Measurements from ENCODE around the gene ARID1A. TPM values are rescaled to one million over a fixed set of nuclear protein-coding genes. Genes with fewer than 3 reads are reported as not detected.
A peak's percentile ranks its signal among the peaks of the same experiment; 100 is the strongest.

The ARID1A gene
- total and polyA plus RNA-seq, 9 of the 15 experiments (the other 6 are each of a cell fraction or from before 2014, with no cell fraction given), result 8.3 to 88.3 (median 22.5) TPM

GRCh38 chr1:26768755-26769154 lies 72.9 kb downstream of the ARID1A start:
- 64% methylated on average over 3 of the region's 3 CpGs for WGBS (ENCODE audit: insufficient coverage, low coverage, missing lambda C conversion rate)
- no TSS peak for BruUV-seq (replicated peaks)
- CTCF ChIA-PET (ENCODE audit: low intra/inter-chr PET ratio), result no interaction called here
- TF ChIP-seq ZC3H8 (IDR thresholded peaks at IDR 0.05), result no peak
- TF ChIP-seq KLF6 (CRISPR knock-in tag; IDR thresholded peaks at IDR 0.05; ENCODE audit: borderline replicate concordance), result no peak
- no peak for TF ChIP-seq ZNF518B (CRISPR knock-in tag; IDR thresholded peaks at IDR 0.05)
- TF ChIP-seq ZNF639 (CRISPR knock-in tag; conservative IDR thresholded peaks at IDR 0.05 in 1 of 2, IDR thresholded peaks at IDR 0.05 in 1 of 2), result no peak
- no peak for TF ChIP-seq AFF1 (IDR thresholded peaks at IDR 0.05; ENCODE audit: low read depth in 1 of 2, partially characterized antibody in 2 of 2)
- TF ChIP-seq POLR2AphosphoS2 (IDR thresholded peaks at IDR 0.05; ENCODE audit: low read length), result no peak
- TF ChIP-seq ZNF384 (IDR thresholded peaks at IDR 0.05; ENCODE audit: low read depth, low read length), result no peak
- no peak for TF ChIP-seq HMG20B (CRISPR knock-in tag; IDR thresholded peaks at IDR 0.05)
- TF ChIP-seq L3MBTL2 (IDR thresholded peaks at IDR 0.05), result no peak
- TF ChIP-seq PML (IDR thresholded peaks at IDR 0.05; ENCODE audit: low read length), result 0 out of 2 replicates have a peak, but pooled peaks have one; percentile 32
- TF ChIP-seq PURB (CRISPR knock-in tag; IDR thresholded peaks at IDR 0.05; ENCODE audit: low read depth), result no peak
- no peak for TF ChIP-seq GATA2 (CRISPR knock-in tag; IDR thresholded peaks at IDR 0.05)

More at GRCh38 chr1:26768755-26769154, 72.9 kb downstream of the ARID1A start:
- H3K36me3 ChIP-seq (ENCODE audit: control insufficient read depth, insufficient read depth, low read length), result peaks cover 99% of the 10 kb centered on the region
- POLR2A ChIA-PET, result interaction anchor here (0.6 to 9.7 kb wide), 6 partner anchors 9 to 125 kb away, joined by 3 to 99 read pairs (median 4); no protein-coding TSS in a partner anchor
- H4K20me1 ChIP-seq (replicated peaks; ENCODE audit: control insufficient read depth, insufficient read depth, low read length), result peaks cover 6% of the 10 kb centered on the region; the same call in 1 of the 2 replicates
- DNase-seq (ENCODE audit: extremely low read depth in 1 of 4, low spot score in 3 of 4) (no peak), ATAC-seq (no peak), FAIRE-seq (no peak)
- no peak overlapping the region for H3K4me2 ChIP-seq (ENCODE audit: insufficient read depth, low read length)
- peaks cover 18 to 22% of the 10 kb centered on the region in 2 experiments; a peak in 4 of 5 replicates for H3K4me1 ChIP-seq (replicated peaks in 1 of 2; ENCODE audit: control insufficient read depth in 2 of 2, insufficient read depth in 2 of 2, low read length in 2 of 2)
- peaks cover 37% of the 10 kb centered on the region for H3K79me2 ChIP-seq (ENCODE audit: control insufficient read depth, insufficient read depth, low read length)
- H3K27me3 ChIP-seq (ENCODE audit: control insufficient read depth in 2 of 2, insufficient read depth in 2 of 2, low read length in 2 of 2), result no peaks in the 10 kb centered on the region
- H3K9me3 ChIP-seq (replicated peaks; ENCODE audit: control insufficient read depth, insufficient read depth, low read depth, low read length), result no peaks in the 10 kb centered on the region
- intact Hi-C loops (cut with micrococcal nuclease), result no loop called here
- H3K4me3 ChIP-seq, result no peak overlapping the region
- H3K27ac ChIP-seq (ENCODE audit: extremely low read depth, low read depth, low read length), result peak overlapping the region; percentile 12; the same call in 1 of the 3 replicates
- H2AFZ ChIP-seq (ENCODE audit: low read depth, low read length), result no peak overlapping the region
- H3K9me1 ChIP-seq (ENCODE audit: control insufficient read depth, insufficient read depth, low read length), result no peaks in the 10 kb centered on the region
- in situ Hi-C loops (cut with MboI), result no loop called here
- no peak overlapping the region for H3K9ac ChIP-seq (ENCODE audit: insufficient read depth in 1 of 2, low read depth in 2 of 2, low read length in 2 of 2)

Measured in K562 (cell line).